GM12865 (cell line): ENCODE results near the gene PLA2G4F.

Experiments used
- DNase-seq: peaks from one replicate; pipeline ENCODE4 v3.0.0; 2010; ENCODE audit warnings: low read depth
- H3K4me3 ChIP-seq: 2 replicates; pipeline ENCODE4 v1.5.1; 2011; ENCODE audit warnings: mild to moderate bottlenecking, low read depth, low read length, control low read depth
- TF ChIP-seq, protein P1 (sequence below): IDR thresholded peaks from 2 replicates; pipeline ENCODE4 v1.5.1; 2011; ENCODE audit warnings: low read length, control low read depth, low read depth, inconsistent platforms; ENCODE audit not compliant: insufficient read depth; ENCODE audit errors: missing control alignments

The PLA2G4F gene

DNA sequence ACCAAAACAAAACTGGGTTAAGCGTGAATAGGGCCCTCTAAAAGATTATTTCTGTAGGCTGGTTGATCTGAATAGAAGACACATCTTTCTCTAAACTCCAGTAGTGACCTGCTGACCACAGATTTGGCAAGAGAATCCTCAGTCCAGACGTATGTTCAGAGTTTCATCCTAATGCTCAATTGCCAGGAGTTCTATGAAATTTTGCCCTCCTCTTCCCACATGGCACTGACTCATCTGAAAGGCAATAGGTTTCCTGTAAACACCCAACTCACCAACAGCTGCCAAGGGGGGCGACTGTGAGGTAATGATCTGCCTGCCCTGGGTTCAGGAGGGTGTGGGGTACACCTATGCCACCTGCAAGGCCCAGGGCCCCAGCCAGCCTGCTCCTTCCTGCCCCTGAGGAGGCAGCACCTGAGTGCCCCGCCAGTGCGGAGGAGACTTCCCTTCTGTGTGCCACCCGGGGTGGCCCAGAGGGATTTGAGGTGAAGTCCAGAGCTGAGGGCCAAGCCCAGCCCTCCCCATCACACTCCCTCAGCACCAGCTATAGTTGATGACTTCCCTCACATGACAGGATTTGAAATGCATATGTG lies 53.7 kb downstream of the PLA2G4F start:
- TF ChIP-seq, protein P1, sequence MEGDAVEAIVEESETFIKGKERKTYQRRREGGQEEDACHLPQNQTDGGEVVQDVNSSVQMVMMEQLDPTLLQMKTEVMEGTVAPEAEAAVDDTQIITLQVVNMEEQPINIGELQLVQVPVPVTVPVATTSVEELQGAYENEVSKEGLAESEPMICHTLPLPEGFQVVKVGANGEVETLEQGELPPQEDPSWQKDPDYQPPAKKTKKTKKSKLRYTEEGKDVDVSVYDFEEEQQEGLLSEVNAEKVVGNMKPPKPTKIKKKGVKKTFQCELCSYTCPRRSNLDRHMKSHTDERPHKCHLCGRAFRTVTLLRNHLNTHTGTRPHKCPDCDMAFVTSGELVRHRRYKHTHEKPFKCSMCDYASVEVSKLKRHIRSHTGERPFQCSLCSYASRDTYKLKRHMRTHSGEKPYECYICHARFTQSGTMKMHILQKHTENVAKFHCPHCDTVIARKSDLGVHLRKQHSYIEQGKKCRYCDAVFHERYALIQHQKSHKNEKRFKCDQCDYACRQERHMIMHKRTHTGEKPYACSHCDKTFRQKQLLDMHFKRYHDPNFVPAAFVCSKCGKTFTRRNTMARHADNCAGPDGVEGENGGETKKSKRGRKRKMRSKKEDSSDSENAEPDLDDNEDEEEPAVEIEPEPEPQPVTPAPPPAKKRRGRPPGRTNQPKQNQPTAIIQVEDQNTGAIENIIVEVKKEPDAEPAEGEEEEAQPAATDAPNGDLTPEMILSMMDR, result no peak
- DNase-seq, result no peak
- no peak overlapping the region for H3K4me3 ChIP-seq

DNA sequence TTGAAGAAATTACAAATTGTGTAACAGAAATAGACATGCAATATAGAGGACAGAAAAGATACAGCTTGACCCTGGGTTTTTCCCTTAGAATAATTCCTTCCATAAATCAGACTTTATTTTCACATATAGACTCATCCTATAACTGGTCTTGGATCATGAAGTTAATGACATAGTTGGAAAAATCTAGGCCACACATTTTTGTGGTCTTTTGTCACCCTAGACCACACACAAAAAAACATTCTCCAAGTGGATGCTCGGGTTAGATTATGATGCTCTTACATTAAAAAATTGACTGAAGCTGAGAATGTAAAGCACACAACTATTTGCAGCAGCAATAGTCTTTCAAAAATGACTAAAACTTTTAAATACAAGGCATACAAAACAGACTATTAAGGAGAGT lies 54.6 kb downstream of the PLA2G4F start:
- DNase-seq, result no peak
- TF ChIP-seq, protein P1, result no peak
- H3K4me3 ChIP-seq, result no peak overlapping the region

DNA sequence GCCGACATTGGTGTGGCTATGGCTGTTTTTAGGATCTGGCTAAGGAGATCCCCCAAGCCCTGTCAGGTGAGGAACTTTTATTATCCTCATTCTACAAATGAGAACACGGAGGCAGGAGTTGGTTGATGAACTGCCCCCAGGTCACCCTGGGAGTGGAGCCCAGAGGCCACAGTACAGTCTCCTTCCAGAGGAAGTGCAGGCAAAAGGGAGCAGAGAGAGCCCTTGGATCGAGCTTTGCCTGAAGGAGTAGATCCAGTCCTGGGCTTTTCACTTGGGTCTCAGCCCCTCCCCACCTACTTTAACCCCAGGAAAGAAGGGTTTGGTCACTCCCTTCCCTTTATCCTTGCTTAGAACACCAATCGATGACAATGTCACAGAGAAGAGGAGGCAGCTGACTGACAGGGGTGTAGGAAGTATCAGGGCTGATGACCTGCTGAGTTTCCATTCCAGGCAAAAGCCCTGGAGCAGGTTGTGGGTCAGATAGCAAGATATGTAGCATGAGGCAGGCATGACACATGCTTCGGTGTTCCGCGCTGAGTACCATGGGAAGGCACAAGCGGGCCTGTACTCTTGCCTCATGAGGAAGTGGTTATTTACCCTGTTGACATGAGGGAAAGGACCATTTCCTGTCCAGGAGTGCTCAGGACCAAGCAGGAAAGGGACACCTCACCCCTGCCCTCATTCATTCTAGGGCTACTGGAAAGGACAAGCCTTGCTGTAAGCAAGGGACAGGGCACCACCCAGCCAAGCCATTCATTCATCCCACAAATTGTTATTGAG lies 56.2 kb downstream of the PLA2G4F start:
- no peak overlapping the region for H3K4me3 ChIP-seq
- TF ChIP-seq, protein P1, result no peak
- DNase-seq, result no peak

- no peak overlapping the region for H3K4me3 ChIP-seq
- TF ChIP-seq, protein P1, result no peak
- DNase-seq, result no peak
Observed at GRCh38 chr15:42097018-42097417, 59.4 kb downstream of the PLA2G4F start.

GRCh38 chr15:42094512-42094963 lies 61.9 kb downstream of the PLA2G4F start, which contains the start of gene PLA2G4D:
Gene PLA2G4D (minus strand): TSS chr15:42094562. CDS start chr15:42094459, 103 bp downstream.
- H3K4me3 ChIP-seq, result no peak within 1 kb of the TSS
- TF ChIP-seq, protein P1, result no peak
- DNase-seq, result peak; percentile 25

DNA sequence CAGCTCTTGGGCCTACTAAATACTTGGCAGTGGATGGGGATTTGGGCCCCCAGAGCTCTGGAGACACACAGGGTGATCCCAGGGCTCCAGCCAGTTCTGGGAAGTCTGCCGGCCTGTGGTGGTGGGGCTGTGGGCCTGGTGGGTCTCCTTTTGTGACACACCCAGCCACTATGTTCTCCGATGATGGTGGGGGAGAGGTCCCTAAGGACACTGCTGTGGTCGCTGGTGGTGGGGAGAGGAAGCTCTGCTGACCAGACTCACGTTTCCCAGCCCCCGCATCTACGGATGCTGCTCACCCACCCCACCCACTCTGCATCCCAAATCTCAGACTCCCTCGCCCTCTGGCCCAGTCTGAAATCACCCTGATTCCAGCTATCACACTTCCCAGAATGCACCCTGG lies 62.5 kb downstream of the PLA2G4F start:
- H3K4me3 ChIP-seq, result no peak overlapping the region
- no peak for DNase-seq
- TF ChIP-seq, protein P1, result no peak
